GM19455 (cell line): ENCODE results near the gene POU2F2.

Source experiments
- ATAC-seq: cut with Tn5 transposase; IDR thresholded peaks from one replicate; pipeline ENCODE4 v1.9.1; 2021; ENCODE audit not compliant: unreplicated experiment

Gene POU2F2

GRCh38 chr19:42126574-42126973, 5.7 kb downstream of the POU2F2 start:
- no peak for ATAC-seq

DNA sequence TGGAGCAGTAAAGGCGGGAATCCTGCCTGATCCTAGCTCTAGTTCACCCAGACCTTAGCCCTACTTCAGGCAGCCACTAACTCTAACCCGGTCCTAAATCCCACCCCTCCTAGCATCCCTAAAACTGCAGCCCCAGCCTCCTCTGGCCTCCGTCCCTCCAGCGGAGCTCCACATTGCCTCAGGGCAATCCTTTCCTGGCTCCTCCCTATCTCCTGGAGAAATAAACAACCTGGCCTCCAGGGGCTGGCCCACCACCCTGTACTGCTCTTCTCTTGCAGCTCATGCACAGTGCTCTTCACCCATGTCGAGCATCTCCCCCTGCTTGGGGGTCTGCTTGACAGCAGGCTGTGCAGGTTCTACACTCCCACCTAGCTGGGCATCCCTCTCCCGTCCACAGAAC, 6.7 kb downstream of the POU2F2 start:
- no peak for ATAC-seq

GRCh38 chr19:42124386-42124901, 7.8 kb downstream of the POU2F2 start:
- ATAC-seq, result no peak

- no peak for ATAC-seq
Measured at GRCh38 chr19:42123765-42124164, 8.5 kb downstream of the POU2F2 start.

- ATAC-seq, result no peak
Measured at GRCh38 chr19:42122691-42123607, 9.3 kb downstream of the POU2F2 start.

DNA sequence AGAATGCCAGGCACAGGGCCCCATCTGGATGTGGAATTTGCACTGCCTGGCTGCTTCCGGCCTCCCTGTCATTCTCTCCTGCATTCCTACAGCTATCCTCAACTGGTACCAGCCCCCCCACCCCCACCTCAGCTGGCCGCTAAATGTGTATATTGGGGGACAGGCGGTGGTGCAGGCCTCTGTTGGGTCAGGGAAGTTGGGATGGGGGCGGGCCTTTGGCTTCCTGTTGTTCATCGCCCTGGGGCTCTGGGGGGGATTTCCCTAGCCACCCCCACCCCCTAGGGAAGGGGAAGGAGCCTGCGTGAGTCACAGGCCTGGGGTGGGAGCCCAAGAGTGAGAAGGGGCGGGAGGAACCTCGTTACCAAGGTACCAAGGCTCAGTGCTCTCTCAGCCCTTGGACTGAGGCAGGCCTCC, 10.6 kb downstream of the POU2F2 start:
- no peak for ATAC-seq

DNA sequence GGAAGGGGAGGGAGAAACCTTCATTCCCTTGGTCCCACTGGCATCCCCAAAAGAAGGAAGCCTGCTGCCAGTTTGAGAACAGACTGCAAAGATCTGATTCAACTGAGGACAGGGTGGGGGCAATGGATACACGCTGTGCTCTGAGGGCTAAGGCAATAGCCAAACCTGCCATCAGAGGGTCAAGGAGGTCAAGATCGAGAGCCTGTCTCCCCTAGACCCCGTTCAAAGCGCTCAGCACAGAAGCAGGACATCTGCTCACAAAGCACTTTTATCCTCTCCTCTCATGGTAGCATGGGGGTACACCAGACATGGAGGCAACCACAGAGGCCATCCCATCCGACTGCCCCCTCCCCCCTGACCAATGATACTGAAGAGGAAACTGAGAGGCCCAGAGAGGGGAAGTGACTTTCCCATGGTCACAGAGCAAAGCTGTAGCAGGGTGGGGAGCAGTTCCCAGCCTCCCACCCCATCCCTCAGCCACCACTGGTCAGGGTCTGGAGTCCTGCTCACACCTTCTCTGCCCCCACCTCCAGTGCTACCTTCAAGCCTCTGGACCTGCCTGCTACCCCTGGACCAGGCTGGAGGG, 11.1 kb downstream of the POU2F2 start:
- ATAC-seq, result no peak

DNA sequence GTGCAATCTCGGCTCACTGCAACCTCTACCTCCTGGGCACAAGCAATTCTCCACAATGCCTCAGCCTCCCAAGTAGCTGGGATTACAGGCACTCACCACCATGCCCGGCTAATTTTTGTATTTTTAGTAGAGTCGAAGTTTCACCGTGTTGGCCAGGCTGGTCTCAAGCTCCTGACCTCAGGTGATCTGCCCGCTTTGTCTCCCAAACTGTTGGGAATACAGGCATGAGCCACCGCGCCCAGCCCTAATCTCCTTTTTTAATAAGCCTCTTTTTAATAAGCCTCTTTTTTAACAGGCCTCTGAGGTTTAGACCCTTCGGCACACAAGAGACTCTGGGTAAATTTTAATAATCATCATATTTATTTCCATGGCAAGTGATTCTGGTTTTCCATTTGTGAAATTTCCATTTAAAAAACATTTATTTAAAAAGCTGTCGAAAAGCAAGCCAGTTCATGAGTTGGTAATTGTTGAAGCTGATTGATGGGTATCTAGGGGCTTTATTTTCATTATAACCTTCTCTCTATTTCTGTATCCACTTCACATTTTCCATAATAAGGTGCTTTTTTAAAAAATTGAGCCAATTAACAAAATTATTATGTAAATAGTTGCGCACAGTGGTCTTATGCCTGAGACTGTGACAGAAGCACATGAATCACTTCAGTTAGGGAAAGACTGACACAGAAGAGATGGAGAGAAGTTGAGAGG, 11.8 kb downstream of the POU2F2 start:
- no peak for ATAC-seq

GRCh38 chr19:42117076-42117475, 15.2 kb downstream of the POU2F2 start:
- no peak for ATAC-seq

- no peak for ATAC-seq
Measured at GRCh38 chr19:42116308-42117075, 15.8 kb downstream of the POU2F2 start.

DNA sequence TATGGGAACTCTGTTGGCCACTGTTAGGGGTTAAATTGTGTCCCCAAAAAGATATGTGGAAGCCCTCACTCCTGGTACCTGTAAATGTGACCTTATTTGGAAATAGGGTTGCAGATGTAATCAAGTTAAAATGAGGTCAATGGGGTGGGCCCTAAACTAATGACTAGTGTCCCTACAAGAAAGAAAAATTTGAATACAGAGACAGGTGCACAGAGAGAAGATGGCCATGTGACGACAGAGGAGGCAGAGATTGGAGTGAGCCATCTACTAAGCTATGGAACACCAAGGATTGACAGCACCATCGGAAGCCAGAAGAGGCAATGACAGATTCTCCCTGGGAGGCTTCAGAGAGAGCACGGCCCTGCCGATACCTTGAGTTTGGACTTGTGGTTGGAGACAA, 16.5 kb downstream of the POU2F2 start:
- ATAC-seq, result no peak

- no peak for ATAC-seq
Measured at GRCh38 chr19:42115219-42115618, 17.0 kb downstream of the POU2F2 start.

DNA sequence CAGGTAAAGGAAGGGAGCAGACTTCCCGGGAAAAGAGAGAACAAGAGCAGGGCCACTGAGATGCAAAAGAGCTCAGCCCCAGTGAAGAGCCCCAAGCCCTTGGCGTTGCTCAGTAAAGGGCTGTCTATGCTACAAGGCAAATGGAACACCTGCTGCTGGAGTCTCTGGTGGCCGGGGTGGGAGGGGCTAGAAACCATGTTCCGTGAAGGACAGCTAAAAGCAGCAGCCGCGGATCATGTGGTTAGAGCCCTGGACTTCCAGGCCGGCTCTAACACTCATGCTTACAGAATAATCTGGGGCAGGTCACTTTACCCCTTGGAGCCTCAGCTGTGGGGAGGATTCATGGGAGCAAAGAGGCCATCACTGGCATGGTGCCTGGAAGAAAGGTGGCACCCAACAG, 17.8 kb downstream of the POU2F2 start:
- peak; percentile 62 for ATAC-seq

DNA sequence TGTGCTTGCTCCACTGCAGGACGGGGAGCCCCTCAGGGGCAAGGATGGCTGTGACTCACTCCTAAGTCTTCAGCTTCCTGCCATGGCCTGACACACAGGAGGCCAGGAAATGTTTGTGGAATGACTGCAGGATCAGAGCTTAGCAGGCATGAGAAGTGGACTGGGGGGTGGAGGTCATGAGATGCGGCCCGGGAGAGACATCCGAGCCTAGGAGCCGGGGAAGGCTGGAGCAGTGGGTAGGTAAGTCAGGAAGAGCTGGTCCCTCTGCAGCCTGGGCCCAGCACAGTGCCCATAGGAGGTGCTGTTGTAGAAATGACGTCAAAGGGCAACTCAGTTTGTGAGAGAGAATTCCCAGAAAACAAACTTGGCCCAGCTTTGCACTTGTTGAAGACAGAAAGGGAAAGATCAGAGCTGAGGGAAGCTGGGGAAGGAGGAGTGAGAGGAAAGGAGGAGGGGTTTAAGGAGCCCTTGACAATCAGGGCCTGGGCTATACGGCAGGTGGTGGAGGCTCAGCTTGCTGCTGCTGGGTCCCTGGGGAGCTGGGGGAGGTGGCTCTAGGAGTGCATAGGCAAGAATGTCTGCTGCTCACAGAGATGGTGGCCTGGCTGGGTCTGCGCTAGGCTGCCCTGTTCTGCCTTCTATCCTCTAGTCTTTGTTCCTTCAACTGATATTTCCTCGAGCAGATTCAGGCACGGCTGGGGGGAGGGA, 18.5 kb downstream of the POU2F2 start:
- peak; percentile 44 for ATAC-seq

GRCh38 chr19:42111811-42112210, 20.4 kb downstream of the POU2F2 start:
- no peak for ATAC-seq

DNA sequence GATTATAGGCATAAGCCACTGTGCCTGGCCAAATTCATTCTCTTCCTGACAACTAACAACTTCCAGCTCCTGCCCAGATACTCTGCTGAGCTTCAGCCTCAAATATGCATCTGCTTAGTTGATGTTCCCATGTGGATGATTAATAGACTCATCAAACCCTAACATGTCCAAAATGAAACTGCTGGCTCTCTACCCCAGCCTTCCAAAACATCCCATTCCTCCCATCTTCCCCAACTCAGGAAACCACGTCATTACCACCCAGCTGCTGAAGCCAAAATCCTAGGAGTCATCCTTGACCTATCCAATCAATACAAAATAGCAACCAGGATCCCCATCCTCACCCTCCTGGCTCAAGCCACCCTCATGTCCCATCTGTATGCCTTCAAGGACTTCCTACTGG, 20.9 kb downstream of the POU2F2 start:
- no peak for ATAC-seq

DNA sequence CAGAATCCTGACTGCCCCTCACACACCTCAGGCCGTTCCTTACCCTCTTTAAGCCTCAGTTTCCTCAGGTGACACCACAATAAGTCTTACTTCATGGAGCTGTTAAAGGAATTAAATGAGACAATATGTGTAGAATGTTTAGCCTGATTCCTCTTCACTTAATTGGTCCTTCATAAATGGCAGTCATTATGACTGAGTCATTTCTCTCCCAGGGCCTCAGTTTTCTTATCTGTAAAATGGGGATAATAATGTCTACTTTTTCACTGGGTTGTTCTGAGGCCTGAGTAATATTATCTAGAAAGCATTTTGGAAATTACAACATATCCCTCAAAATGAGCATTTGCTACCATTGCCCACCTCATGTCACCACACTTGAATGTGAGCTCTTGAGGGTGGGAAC, 21.6 kb downstream of the POU2F2 start:
- ATAC-seq, result no peak

- ATAC-seq, result no peak
Measured at GRCh38 chr19:42109896-42110295, 22.4 kb downstream of the POU2F2 start.

DNA sequence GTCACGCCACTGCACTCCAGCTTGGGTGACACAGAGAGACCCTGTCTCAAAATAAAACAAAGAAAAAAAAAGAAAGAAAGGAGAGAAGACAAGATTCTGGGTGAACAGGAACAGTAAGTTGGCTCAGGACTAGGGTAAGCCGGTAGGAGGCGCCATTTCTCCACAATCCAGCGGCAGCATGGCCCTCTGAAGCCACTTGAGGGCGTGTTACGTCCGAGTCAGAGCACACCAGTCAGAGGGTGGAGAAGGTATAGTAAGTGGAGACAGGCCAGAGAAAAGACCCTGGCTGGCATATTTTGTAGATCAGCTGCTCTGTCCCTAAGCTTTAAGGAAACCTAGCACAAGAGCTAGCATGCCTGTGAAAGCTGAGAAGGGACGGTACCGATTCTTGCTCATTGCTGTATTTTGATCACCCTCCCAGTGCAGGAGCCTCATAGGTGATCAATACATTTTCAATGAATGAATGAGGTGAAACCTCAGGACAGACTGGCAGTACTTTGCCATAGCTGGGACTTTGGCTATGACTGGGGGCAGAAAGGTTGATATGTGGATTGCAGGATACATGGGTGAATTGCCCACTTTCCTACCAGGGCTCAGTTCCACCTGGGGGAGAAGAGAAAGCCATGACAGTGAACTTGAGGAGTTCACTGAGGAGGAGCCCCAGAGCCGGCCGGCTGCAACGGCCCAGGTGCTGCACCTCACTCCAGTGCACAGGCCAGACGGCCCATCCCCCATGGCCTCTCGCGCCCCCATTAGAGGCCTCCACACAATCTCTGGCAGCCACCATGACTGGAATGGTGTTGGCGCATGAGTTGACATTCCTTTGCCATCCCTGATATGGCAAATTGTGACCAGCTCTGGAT, 23.5 kb downstream of the POU2F2 start:
- no peak for ATAC-seq
